AG09319 (cell line): ENCODE data around the gene MTMR1.
A peak's percentile ranks its signal among the peaks of the same experiment; 100 is the strongest.

Experiments
- DNase-seq: peaks from one replicate; pipeline ENCODE4 v3.0.0-alpha.2; 2010; ENCODE audit warnings: low read depth; ENCODE audit errors: extremely low read depth
- CTCF ChIP-seq: IDR thresholded peaks from 2 replicates; pipeline ENCODE4 v1.5.1; 2011; ENCODE audit warnings: low read depth, mild to moderate bottlenecking, inconsistent platforms, low read length, moderate library complexity

MTMR1 gene

GRCh38 chrX:150772150-150772970 is 79.2 kb downstream of the MTMR1 start:
- DNase-seq = peak; percentile 20
- TF ChIP-seq CTCF = peak; percentile 77

- no peak for DNase-seq
Measured at GRCh38 chrX:150773117-150773516, 79.9 kb downstream of the MTMR1 start.

GRCh38 chrX:150773634-150774033 is 80.4 kb downstream of the MTMR1 start:
- TF ChIP-seq CTCF = no peak
- DNase-seq = no peak

More at GRCh38 chrX:150773117-150773516, 79.9 kb downstream of the MTMR1 start:
- no peak for TF ChIP-seq CTCF

GRCh38 chrX:150774798-150775568 is 81.8 kb downstream of the MTMR1 start:
- no peak for DNase-seq
- no peak for TF ChIP-seq CTCF

GRCh38 chrX:150775569-150776350 is 82.6 kb downstream of the MTMR1 start:
- no peak for TF ChIP-seq CTCF
- DNase-seq = no peak

- TF ChIP-seq CTCF = no peak
- DNase-seq = no peak
Measured at GRCh38 chrX:150777328-150777992, 84.3 kb downstream of the MTMR1 start.
